Measurements from ENCODE around the gene ITGA1.

- no peak for TF ChIP-seq FOXA1 (IDR thresholded peaks at IDR 0.05)
- no peak for TF ChIP-seq CTCF (IDR thresholded peaks at IDR 0.05; ENCODE audit: low read depth, low read length, missing input control)
- no peak for TF ChIP-seq ATF3 (IDR thresholded peaks at IDR 0.05)
- no peak for TF ChIP-seq REST (IDR thresholded peaks at IDR 0.05)
- TF ChIP-seq SP1 (IDR thresholded peaks at IDR 0.05): no peak
- TF ChIP-seq EGR1 (IDR thresholded peaks at IDR 0.05; ENCODE audit: low read depth in 2 of 2): no peak
- TF ChIP-seq RAD21 (IDR thresholded peaks at IDR 0.05): no peak
These were observed 17.9 kb downstream of the ITGA1 start for GRCh38 chr5:52805615-52806014.

Data from liver (tissue), 3 donors.